Measurements from ENCODE around the gene CNIH3. TPM values are rescaled to one million over a fixed set of nuclear protein-coding genes. Genes with fewer than 3 reads are reported as not detected.

The CNIH3 gene
- total RNA-seq, 1 experiment from 2014 or later, result 4.2 TPM

- Histone ChIP-seq H3K27me3 (ENCODE audit: insufficient read depth, low read length) (no peaks in the 10 kb centered on the region), H2BK5ac (ENCODE audit: insufficient read length, low read length) (no peak overlapping the region), H4K20me1 (ENCODE audit: control insufficient read depth, insufficient read depth, insufficient read length) (no peaks in the 10 kb centered on the region), H3K79me1 (ENCODE audit: insufficient read depth, low read depth, low read length, poor library complexity, severe bottlenecking) (no peaks in the 10 kb centered on the region), H3K4me2 (ENCODE audit: insufficient read depth, insufficient read length, low read length) (no peak overlapping the region), H4K8ac (replicated peaks; ENCODE audit: insufficient read length, low read depth, low read length) (no peak overlapping the region), H3K56ac (ENCODE audit: insufficient read length, low read depth, low read length) (no peak overlapping the region), H3K23ac (ENCODE audit: insufficient read length, low read depth, low read length) (no peak overlapping the region), H2BK15ac (ENCODE audit: low read depth, low read length) (no peak overlapping the region), H4K91ac (ENCODE audit: insufficient read length, low read depth, low read length) (no peak overlapping the region), H3T11ph (ENCODE audit: low read length) (no peak overlapping the region), H4K5ac (ENCODE audit: insufficient read length, low read depth, low read length) (no peak overlapping the region), H3K18ac (ENCODE audit: insufficient read length, low read depth, low read length) (no peak overlapping the region), H2BK20ac (ENCODE audit: low read depth, low read length, poor library complexity, severe bottlenecking) (no peak overlapping the region), H3K9ac (ENCODE audit: extremely low read depth, insufficient read length, low read length) (no peak overlapping the region), H2BK12ac (ENCODE audit: insufficient read length, low read depth, low read length) (no peak overlapping the region), H3K4me1 (ENCODE audit: insufficient read depth, low read length) (peaks cover 6% of the 10 kb centered on the region; the same call in 1 of the 2 replicates), H3K27ac (ENCODE audit: insufficient read length, low read depth, low read length) (no peak overlapping the region), H3K79me2 (ENCODE audit: insufficient read depth, low read length) (no peaks in the 10 kb centered on the region), H2AFZ (ENCODE audit: low read length) (no peak overlapping the region), H3K14ac (ENCODE audit: insufficient read depth, low read length) (no peak overlapping the region), H3K23me2 (ENCODE audit: insufficient read length, low read depth, low read length, poor library complexity, severe bottlenecking) (no peaks in the 10 kb centered on the region), H2AK5ac (ENCODE audit: insufficient read length, low read length) (no peak overlapping the region), H3K9me3 (ENCODE audit: control insufficient read depth, low read depth, low read length) (no peaks in the 10 kb centered on the region), H2BK120ac (ENCODE audit: low read depth, low read length, poor library complexity, severe bottlenecking) (no peak overlapping the region), H3K4ac (ENCODE audit: low read depth, low read length) (no peak overlapping the region)
- no CpG with 5 or more reads among the region's 5 CpGs for WGBS (ENCODE audit: extremely low coverage, insufficient read length, low lambda C conversion rate)
- Mint-ChIP-seq H3K4me3 (no peak overlapping the region), H3K27ac (no peak overlapping the region), H3K4me1 (peaks cover 31 to 33% of the 10 kb centered on the region in 2 experiments), H3K27me3 (ENCODE audit: low read depth) (peaks cover 7% of the 10 kb centered on the region), H3K9me3 (no peaks in the 10 kb centered on the region; a peak in 1 of 5 replicates), H3K36me3 (ENCODE audit: insufficient read depth in 1 of 3, low read depth in 3 of 3) (no peaks in the 10 kb centered on the region)
- no peak for DNase-seq
- no peak for TF ChIP-seq CTCF (conservative IDR thresholded peaks at IDR 0.05)
Observed at GRCh38 chr1:224632381-224632871, 16.3 kb downstream of the CNIH3 start.
